Caco-2 (cell line): ENCODE measurements around the gene CAMKMT. TPM values are rescaled to one million over a fixed set of nuclear protein-coding genes. Genes with fewer than 3 reads are reported as not detected.

ENCODE experiments used
- BruUV-seq: library from RNA; stranded (reverse); fragments of 400-500 nt; replicated peaks from 2 replicates; lab custom pipeline; 2021; lab: Mats Ljungman, UMichigan
- CTCF ChIA-PET: fragments of 300-600 bp; sonication (Branson Sonifier 250); formaldehyde crosslinking; loops from one replicate; lab custom pipeline; 2022; ENCODE audit warnings: antibody characterized with exemption; lab: Charles Lee
- POLR2A ChIA-PET: fragments of 300-600 bp; sonication (Branson Sonifier 250); formaldehyde crosslinking; loops from one replicate; lab custom pipeline; 2022; ENCODE audit warnings: antibody characterized with exemption; lab: Charles Lee
- DNase-seq, 2 experiments: peaks; one replicate each; pipeline versions ENCODE4 v3.0.0 to v3.0.0-alpha.2; 2020 to 2022
- H3K27me3 ChIP-seq: replicated peaks from 2 replicates; pipeline ENCODE4 v1.6.0; 2011; ENCODE audit warnings: low read length; ENCODE audit not compliant: control insufficient read depth, insufficient read depth
- H3K36me3 ChIP-seq: 2 replicates; pipeline ENCODE4 v1.5.1; 2011; ENCODE audit warnings: low read length; ENCODE audit not compliant: control insufficient read depth, insufficient read depth
- H3K4me1 ChIP-seq: fragments of 250-450 bp; sonication (Bioruptor Pico); 2 replicates; pipeline ENCODE4 v1.5.1; 2020; ENCODE audit warnings: mild to moderate bottlenecking
- H3K4me3 ChIP-seq: 2 replicates; pipeline ENCODE4 v1.5.1; 2011; ENCODE audit warnings: low read depth, mild to moderate bottlenecking, control low read depth, low read length
- H3K9me3 ChIP-seq: fragments of 250-450 bp; sonication (Bioruptor Pico); 2 replicates; pipeline ENCODE4 v1.5.1; 2020; ENCODE audit warnings: mild to moderate bottlenecking, moderate library complexity
- H3K27ac Mint-ChIP-seq: one replicate; pipeline ENCODE4 v1.8.0; 2022; ENCODE audit warnings: mixed read lengths; ENCODE audit not compliant: unreplicated experiment
- H3K27me3 Mint-ChIP-seq: one replicate; pipeline ENCODE4 v1.8.0; 2022; ENCODE audit warnings: mixed read lengths; ENCODE audit not compliant: insufficient read depth, unreplicated experiment
- H3K36me3 Mint-ChIP-seq: one replicate; pipeline ENCODE4 v1.8.0; 2022; ENCODE audit warnings: mild to moderate bottlenecking, mixed read lengths; ENCODE audit not compliant: insufficient read depth, unreplicated experiment
- H3K4me1 Mint-ChIP-seq: one replicate; pipeline ENCODE4 v1.8.0; 2022; ENCODE audit warnings: low read depth, mixed read lengths; ENCODE audit not compliant: unreplicated experiment
- H3K4me3 Mint-ChIP-seq: one replicate; pipeline ENCODE4 v1.8.0; 2022; ENCODE audit warnings: mild to moderate bottlenecking, moderate library complexity, mixed read lengths; ENCODE audit not compliant: unreplicated experiment
- H3K9me3 Mint-ChIP-seq: one replicate; pipeline ENCODE4 v1.8.0; 2022; ENCODE audit warnings: mixed read lengths; ENCODE audit not compliant: unreplicated experiment
- intact Hi-C: fragments of 100-400 bp; cut with micrococcal nuclease; formaldehyde crosslinking; loops from one replicate; pipeline ENCODE4 v1.10.0; 2022; ENCODE audit not compliant: unreplicated experiment
- total RNA-seq: library from RNA; stranded (reverse); gene quantifications from 2 replicates; pipeline ENCODE4 v1.2.3, GENCODE V29; 2022
- TF ChIP-seq, protein P1 (sequence below), 2 experiments: fragments of 200-600 bp in 1 of 2; IDR thresholded peaks; 1 replicate in 1 of 2; 2 replicates in 1 of 2; pipeline versions ENCODE4 v1.5.1 to v1.8.0; 2011 to 2022; ENCODE audit warnings: antibody characterized with exemption in 1 of 2, control low read depth in 1 of 2, inconsistent platforms in 1 of 2, low read depth in 1 of 2, low read length in 1 of 2, mild to moderate bottlenecking in 1 of 2, moderate library complexity in 1 of 2; ENCODE audit not compliant: insufficient read depth in 1 of 2, severe bottlenecking in 1 of 2, unreplicated experiment in 1 of 2

The CAMKMT gene
- total RNA-seq, 1 experiment from 2014 or later: 25.2 TPM

DNA sequence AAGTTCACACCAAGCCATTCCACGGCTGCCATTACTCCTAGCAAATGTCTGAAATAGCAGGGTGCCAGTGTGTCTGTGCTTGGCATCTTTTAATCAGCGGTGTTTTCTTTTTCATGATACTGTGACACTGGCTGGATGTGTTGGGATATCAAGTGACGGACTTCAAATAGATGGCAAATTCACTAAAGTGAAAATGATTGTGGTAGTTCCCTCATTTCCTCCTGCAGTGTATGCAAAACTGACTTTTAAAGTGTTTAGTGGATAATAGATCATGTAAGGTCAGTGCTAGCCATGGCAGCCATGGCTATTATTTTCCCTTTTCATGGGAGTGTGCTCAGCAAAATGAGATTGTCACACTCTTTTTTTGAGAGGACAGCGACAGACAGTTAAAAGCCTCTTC lies 318.2 kb downstream of the CAMKMT start:
- no peaks in the 10 kb centered on the region for H3K36me3 ChIP-seq
- TF ChIP-seq, protein P1, sequence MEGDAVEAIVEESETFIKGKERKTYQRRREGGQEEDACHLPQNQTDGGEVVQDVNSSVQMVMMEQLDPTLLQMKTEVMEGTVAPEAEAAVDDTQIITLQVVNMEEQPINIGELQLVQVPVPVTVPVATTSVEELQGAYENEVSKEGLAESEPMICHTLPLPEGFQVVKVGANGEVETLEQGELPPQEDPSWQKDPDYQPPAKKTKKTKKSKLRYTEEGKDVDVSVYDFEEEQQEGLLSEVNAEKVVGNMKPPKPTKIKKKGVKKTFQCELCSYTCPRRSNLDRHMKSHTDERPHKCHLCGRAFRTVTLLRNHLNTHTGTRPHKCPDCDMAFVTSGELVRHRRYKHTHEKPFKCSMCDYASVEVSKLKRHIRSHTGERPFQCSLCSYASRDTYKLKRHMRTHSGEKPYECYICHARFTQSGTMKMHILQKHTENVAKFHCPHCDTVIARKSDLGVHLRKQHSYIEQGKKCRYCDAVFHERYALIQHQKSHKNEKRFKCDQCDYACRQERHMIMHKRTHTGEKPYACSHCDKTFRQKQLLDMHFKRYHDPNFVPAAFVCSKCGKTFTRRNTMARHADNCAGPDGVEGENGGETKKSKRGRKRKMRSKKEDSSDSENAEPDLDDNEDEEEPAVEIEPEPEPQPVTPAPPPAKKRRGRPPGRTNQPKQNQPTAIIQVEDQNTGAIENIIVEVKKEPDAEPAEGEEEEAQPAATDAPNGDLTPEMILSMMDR (IDR thresholded peaks at IDR 0.05; ENCODE audit: insufficient read depth in 1 of 2, low read depth in 1 of 2, low read length in 1 of 2, severe bottlenecking in 1 of 2, unreplicated experiment in 1 of 2): no peak
- no peak overlapping the region for H3K4me3 ChIP-seq
- no peaks in the 10 kb centered on the region for H3K9me3 ChIP-seq
- H3K4me1 ChIP-seq: no peaks in the 10 kb centered on the region
- Mint-ChIP-seq H3K4me1 (peaks cover 13% of the 10 kb centered on the region), H3K27me3 (no peaks in the 10 kb centered on the region), H3K27ac (no peak overlapping the region), H3K36me3 (no peaks in the 10 kb centered on the region), H3K9me3 (no peaks in the 10 kb centered on the region), H3K4me3 (no peak overlapping the region)
- ChIA-PET POLR2A (no interaction called here), CTCF (no interaction called here)
- no TSS peak for BruUV-seq
- intact Hi-C loops: no loop called here
- DNase-seq: no peak
- H3K27me3 ChIP-seq: no peaks in the 10 kb centered on the region

DNA sequence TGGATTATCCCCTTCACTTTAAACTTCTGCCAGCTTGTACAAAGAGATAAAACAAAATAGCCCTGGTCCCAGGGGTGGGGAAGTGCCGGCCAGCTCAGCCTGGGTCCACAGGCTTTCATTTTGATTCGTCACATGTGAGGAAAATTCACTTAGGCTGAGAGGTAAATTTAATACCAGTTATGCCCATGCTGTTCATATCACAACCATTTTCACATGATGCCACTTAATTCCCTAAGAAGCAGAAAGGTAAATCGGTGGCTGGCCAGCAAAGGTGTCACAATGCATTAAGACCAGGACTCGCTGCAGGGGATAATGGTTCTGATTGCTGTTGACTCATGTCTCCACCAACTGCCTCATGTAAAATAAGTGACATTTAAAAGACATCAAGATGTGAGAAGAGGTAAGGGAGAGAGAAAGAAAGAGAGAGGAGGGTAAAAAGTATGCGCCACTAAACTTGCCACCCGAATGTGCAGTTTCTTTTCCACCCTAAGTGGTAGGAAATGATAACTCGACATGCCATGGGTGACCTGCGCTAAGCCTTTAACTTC lies 318.8 kb downstream of the CAMKMT start:
- Mint-ChIP-seq H3K27ac (no peak overlapping the region), H3K4me1 (peaks cover 13% of the 10 kb centered on the region), H3K4me3 (no peak overlapping the region), H3K27me3 (no peaks in the 10 kb centered on the region), H3K9me3 (no peaks in the 10 kb centered on the region), H3K36me3 (no peaks in the 10 kb centered on the region)
- Histone ChIP-seq H3K36me3 (no peaks in the 10 kb centered on the region), H3K4me1 (no peaks in the 10 kb centered on the region), H3K4me3 (no peak overlapping the region), H3K9me3 (no peaks in the 10 kb centered on the region), H3K27me3 (no peaks in the 10 kb centered on the region)
- BruUV-seq: no TSS peak
- CTCF ChIA-PET: no interaction called here
- TF ChIP-seq, protein P1 (IDR thresholded peaks at IDR 0.05; ENCODE audit: insufficient read depth in 1 of 2, low read depth in 1 of 2, low read length in 1 of 2, severe bottlenecking in 1 of 2, unreplicated experiment in 1 of 2): no peak
- intact Hi-C loops: no loop called here
- POLR2A ChIA-PET: no interaction called here
- DNase-seq: no peak

DNA sequence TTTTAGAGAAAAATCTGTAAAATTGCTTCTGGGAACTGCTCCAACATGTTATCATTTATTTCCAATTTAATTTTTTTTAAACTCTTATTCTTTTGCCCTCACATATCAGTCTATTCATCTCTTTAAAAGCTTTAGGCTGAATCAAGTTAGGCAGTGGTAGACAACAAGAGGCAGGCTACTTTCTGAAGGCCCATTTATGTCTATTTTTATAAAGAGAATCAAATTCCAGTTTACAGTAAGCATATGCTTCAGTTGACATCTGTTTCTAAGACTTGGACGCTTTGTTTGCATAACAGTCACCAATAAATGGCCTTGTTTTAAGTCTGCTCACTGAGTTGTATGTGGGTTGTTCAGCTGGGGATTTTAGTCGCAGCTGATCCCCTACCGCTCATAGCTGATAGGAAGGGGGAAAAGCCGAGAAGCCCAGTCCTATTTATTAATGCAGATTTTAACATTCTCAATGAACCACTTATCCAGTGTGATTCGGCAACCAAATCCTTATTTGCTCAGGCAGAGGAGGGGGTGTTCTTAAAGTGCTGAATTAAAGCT lies 319.3 kb downstream of the CAMKMT start:
- Histone ChIP-seq H3K9me3 (no peaks in the 10 kb centered on the region), H3K36me3 (no peaks in the 10 kb centered on the region), H3K4me1 (no peaks in the 10 kb centered on the region), H3K27me3 (no peaks in the 10 kb centered on the region), H3K4me3 (no peak overlapping the region)
- Mint-ChIP-seq H3K27ac (no peak overlapping the region), H3K4me1 (peaks cover 13% of the 10 kb centered on the region), H3K9me3 (no peaks in the 10 kb centered on the region), H3K27me3 (no peaks in the 10 kb centered on the region), H3K36me3 (no peaks in the 10 kb centered on the region), H3K4me3 (no peak overlapping the region)
- TF ChIP-seq, protein P1 (IDR thresholded peaks at IDR 0.05; ENCODE audit: insufficient read depth in 1 of 2, low read depth in 1 of 2, low read length in 1 of 2, severe bottlenecking in 1 of 2, unreplicated experiment in 1 of 2): no peak
- BruUV-seq: no TSS peak
- ChIA-PET POLR2A (no interaction called here), CTCF (no interaction called here)
- intact Hi-C loops: no loop called here
- DNase-seq: no peak
